Effector memory CD8-positive, alpha-beta T cell (primary cell): ENCODE results near the gene TMEM17.
"Not testable (repeated sequence)": the region's sequence is repeated elsewhere in the genome, so short reads cannot be mapped to it uniquely, and the experiment has no call there.

Experiments used
- ATAC-seq: fragments of 150-1000 bp; cut with Tn5 transposase; replicated peaks from 2 replicates; pipeline ENCODE4 v1.10.0; 2021; ENCODE audit warnings: mild to moderate bottlenecking, moderate library complexity
- DNase-seq, 3 experiments: peaks; one replicate each; pipeline ENCODE4 v3.0.0; 2021
- H3K27ac Mint-ChIP-seq, 2 donors: one replicate each; pipeline ENCODE4 v1.8.0; 2022; ENCODE audit warnings: mild to moderate bottlenecking in 2 of 2, mixed read lengths in 2 of 2, moderate library complexity in 2 of 2
- H3K27me3 Mint-ChIP-seq, 2 donors: one replicate each; pipeline ENCODE4 v1.8.0; 2022; ENCODE audit warnings: mixed read lengths in 2 of 2
- H3K36me3 Mint-ChIP-seq: one replicate; pipeline ENCODE4 v1.8.0; 2022; ENCODE audit warnings: mild to moderate bottlenecking, moderate library complexity, mixed read lengths; ENCODE audit not compliant: insufficient read depth
- H3K4me1 Mint-ChIP-seq, 2 donors: one replicate each; pipeline ENCODE4 v1.8.0; 2022; ENCODE audit warnings: low read depth in 2 of 2, mixed read lengths in 2 of 2
- H3K4me3 Mint-ChIP-seq, 2 donors: one replicate each; pipeline ENCODE4 v1.8.0; 2022; ENCODE audit warnings: mild to moderate bottlenecking in 2 of 2, mixed read lengths in 2 of 2, moderate library complexity in 2 of 2
- H3K9me3 Mint-ChIP-seq, 2 donors: one replicate each; pipeline ENCODE4 v1.8.0; 2022; ENCODE audit warnings: mixed read lengths in 2 of 2

The TMEM17 gene

DNA sequence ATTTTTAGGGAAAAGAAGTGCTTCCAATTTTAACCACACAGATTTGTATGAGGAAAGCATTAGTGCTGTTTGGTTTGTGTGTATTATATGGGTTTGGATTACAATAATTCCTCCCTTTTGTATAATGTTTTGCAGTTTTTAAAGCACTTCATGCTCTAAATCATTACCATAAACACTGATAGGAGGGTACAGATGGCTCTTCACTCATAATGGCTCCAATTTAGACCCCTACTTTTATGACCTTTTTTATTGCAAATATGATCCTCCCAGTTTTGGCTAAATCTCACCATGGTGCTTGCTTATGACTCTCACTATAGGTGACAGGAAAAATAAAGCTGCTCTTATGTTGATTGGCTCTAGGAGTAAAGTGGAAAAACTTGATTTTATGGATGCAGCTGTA, 23.8 kb upstream of the TMEM17 start:
- Mint-ChIP-seq H3K4me1 (no peaks in the 10 kb centered on the region), H3K4me3 (no peak overlapping the region), H3K27me3 (peaks cover 50% of the 10 kb centered on the region in 2 donors), H3K9me3 (peaks cover 0 to 3% of the 10 kb centered on the region in 2 donors), H3K36me3 (peaks cover under 1% of the 10 kb centered on the region), H3K27ac (no peak overlapping the region)
- ATAC-seq (no peak), DNase-seq (no peak)

DNA sequence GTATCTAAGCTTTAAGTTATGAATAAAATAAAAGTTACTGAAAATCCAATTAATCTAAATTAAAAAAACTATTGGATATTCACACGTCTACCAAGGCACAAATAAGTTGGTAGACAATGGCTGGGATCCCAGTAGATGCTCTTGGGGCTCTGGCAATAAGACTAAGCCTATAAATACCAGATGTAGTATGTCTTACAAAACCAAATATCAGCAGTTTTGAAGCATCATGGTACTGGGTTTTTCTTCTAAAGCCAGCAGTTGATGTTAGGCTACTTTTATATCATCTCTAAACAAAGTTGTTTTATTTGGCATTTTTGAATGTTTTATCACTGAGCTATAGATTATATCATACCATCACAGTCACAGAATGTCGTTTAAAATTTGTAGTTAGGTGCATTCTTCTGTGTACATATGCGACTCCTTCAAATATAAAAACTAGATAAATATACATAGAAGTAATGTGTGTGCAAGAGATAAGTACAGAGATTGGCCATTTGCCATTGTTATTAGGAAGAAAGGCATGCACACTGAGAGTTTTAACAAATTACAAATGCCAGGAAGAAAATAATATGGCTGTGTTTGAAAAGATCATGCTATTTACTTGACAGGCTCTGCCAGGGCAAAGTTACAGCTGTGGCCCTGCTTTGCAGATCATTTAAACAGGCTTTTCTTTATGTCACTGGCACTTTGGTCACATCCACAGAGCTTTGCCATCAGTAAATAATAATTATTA, 21.6 kb upstream of the TMEM17 start:
- Mint-ChIP-seq H3K27ac (no peak overlapping the region), H3K27me3 (peaks cover 45 to 47% of the 10 kb centered on the region in 2 donors), H3K4me1 (no peaks in the 10 kb centered on the region), H3K4me3 (no peak overlapping the region), H3K36me3 (no peaks in the 10 kb centered on the region), H3K9me3 (no peaks in the 10 kb centered on the region)
- ATAC-seq = no peak
- no peak for DNase-seq

DNA sequence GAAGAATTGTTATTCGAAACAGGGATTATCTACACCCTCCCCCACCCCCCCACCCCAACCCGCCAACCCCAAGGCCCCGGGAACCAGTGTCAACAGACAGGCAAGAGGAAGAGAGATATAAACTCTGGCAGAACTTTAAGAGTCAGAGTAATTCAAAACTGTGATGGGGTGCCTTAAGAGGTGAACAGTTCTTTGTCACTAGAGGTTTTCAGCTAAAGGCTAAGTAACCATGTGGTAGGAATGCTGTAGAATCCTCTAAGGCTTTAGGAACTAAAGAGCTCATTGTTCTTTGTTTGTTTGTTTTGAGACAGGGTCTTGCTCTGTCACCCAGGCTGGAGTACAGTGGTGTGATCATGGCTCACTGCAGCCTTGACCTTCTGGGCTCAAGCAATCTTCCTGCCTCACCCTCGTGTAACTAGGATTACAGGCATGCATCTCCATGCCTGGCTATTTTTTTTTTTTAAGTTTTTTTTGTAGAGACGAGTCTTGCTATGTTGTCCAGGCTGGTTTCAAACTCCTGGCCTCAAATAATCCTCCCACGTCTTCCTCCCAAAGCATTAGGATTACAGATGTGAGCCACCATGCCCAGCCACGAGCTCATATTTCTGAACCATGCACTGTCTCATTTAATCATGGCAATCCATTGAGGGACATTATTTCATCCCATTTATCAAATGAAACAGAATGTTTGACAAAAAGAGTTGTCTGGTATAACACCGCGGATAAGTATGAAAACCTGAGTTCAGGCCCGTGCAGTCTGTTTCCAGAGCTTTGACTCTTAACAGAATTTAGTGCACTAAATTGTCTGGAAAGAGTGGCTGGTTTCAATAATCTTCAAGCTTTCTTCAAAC, 20.8 kb upstream of the TMEM17 start:
- Mint-ChIP-seq H3K9me3 (no peaks in the 10 kb centered on the region), H3K36me3 (no peaks in the 10 kb centered on the region), H3K27me3 (peaks cover 37 to 38% of the 10 kb centered on the region in 2 donors), H3K4me3 (no peak overlapping the region), H3K4me1 (no peaks in the 10 kb centered on the region), H3K27ac (no peak overlapping the region)
- DNase-seq = no peak
- no peak for ATAC-seq

DNA sequence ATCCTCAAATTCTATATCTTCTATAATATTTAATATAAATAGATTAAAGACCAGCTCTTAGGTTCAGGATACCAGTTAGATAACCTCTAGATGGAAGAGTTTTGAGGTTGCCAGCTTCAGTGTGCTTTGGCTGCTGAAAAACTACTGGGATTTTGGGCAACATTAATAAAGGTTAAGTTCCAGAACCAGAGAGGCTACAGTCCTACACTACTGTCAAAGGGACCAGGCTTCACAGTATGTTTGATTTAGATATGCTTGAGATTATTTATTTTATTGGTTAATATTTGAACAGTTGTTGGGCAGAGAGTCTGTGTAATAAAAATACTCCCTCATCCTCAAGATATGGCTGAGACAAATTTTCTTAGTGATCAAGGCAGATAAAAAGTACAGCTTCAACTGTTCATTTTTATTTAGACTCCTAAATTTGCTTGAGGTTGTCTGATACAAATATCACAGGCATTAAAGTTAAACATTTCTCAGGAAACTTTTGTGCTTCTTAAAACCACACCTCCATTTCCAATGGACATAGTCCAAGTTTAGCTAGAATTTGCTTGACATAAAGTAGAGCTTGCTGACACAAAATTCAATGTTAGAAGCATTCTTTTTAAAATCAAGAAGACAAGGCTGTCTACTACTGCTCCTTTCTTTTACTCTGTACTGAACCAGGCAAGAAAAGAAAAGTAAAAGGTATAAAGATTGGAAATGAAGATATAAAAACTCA, 19.7 kb upstream of the TMEM17 start:
- no peaks in the 10 kb centered on the region for H3K9me3 Mint-ChIP-seq
- ATAC-seq = no peak
- H3K36me3 Mint-ChIP-seq = no peaks in the 10 kb centered on the region
- no peak overlapping the region for H3K4me3 Mint-ChIP-seq
- no peak for DNase-seq
- H3K4me1 Mint-ChIP-seq = no peaks in the 10 kb centered on the region
- H3K27ac Mint-ChIP-seq = no peak overlapping the region
- H3K27me3 Mint-ChIP-seq = peaks cover 30 to 37% of the 10 kb centered on the region in 2 donors

DNA sequence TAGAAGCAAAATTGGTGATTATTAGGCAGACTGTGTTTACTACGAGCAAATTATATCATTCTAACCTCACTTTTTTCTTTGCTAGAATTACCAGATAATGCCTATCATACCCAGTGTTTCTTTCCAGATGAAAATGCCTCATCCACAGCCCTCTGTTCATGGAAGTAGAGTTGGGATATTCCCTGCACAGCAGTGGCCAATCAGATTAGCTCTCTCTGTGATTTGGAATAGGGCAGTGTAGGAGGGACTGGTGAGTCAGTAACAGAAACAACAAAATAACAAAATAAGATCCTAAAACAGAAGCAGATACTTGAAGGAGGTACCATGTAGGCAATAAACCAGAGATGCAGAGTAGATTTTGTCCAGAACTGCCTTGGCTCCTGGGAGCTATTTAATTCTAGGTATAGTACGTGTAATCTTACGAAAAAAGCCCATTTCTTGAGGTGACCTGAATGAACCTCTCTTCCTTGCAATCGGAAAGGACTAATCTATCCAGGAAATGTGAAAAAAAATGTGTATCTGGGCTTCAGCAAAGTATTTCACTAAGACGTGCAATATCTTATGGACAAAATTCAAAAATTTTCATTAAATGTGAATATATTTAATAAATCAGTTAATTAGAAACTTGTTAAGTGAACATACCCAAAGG, 18.4 kb upstream of the TMEM17 start:
- Mint-ChIP-seq H3K4me1 (no peaks in the 10 kb centered on the region), H3K36me3 (no peaks in the 10 kb centered on the region), H3K27ac (no peak overlapping the region), H3K4me3 (no peak overlapping the region), H3K9me3 (no peaks in the 10 kb centered on the region), H3K27me3 (peaks cover 33 to 35% of the 10 kb centered on the region in 2 donors)
- no peak for DNase-seq
- no peak for ATAC-seq

DNA sequence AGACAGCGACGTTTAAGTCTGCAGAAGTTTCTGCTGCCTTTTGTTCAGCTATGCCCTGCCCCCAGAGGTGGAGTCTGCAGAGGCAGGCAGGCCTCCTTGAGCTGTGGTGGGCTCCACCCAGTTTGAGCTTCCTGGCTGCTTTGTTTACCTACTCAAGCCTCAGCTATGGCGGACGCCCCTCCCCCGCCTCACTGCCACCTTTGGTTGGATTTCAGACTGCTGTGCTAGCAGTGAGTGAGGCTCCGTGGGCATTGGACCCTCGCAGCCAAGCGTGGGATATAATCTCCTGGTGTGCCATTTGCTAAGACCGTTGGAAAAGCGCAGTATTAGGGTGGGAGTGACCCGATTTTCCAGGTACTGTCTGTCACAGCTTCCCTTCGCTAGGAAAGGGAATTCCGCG, 15.1 kb upstream of the TMEM17 start:
- not testable (repeated sequence) for H3K4me1 Mint-ChIP-seq, H3K4me3 Mint-ChIP-seq, H3K36me3 Mint-ChIP-seq, H3K27ac Mint-ChIP-seq, DNase-seq, ATAC-seq, H3K9me3 Mint-ChIP-seq
- H3K27me3 Mint-ChIP-seq = peaks cover 28 to 43% of the 10 kb centered on the region in 2 donors

DNA sequence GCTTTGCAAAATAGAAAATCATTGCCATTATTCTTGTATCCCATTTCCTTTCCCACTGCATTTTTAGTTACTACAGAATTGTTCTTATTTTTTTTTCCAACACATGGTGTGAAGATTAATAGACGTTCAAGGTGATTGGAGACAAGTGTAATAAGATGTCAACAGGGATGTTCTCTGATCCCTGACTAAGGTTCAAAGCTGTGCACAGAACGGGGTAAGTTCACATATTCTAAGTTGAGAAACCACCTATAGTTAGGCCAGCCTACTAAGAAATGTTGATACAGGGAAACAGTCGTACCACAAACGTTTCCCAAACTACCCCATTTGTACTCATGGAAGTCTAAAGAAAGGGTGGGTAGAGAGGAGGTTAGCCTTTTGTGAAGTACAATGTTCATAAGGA, 6.4 kb upstream of the TMEM17 start:
- Mint-ChIP-seq H3K9me3 (no peaks in the 10 kb centered on the region), H3K4me1 (no peaks in the 10 kb centered on the region), H3K4me3 (no peak overlapping the region), H3K27me3 (peaks cover 34 to 42% of the 10 kb centered on the region in 2 donors), H3K27ac (no peak overlapping the region), H3K36me3 (peaks cover 3% of the 10 kb centered on the region)
- no peak for ATAC-seq
- DNase-seq = no peak

DNA sequence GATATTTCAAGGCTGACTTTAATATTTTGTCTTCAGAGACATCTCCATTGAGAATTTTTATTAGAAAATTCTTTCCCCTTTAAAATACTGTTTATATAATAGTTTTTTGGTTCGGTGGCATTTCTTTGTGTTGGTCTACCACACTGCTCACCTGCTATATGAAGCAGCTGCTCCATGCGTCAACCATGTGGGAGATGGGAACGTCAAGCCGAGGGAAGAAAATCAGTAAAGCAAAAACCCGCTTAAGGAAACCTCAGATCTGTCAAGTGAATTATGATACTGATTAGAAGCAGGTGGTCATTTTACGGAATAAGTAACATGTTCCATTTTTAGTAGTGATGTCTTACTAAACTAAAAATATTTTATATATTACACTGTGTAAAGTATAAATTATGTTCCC, 5.6 kb upstream of the TMEM17 start:
- Mint-ChIP-seq H3K36me3 (peaks cover 3% of the 10 kb centered on the region), H3K9me3 (no peaks in the 10 kb centered on the region), H3K27me3 (peaks cover 34 to 38% of the 10 kb centered on the region in 2 donors), H3K27ac (no peak overlapping the region), H3K4me1 (no peaks in the 10 kb centered on the region), H3K4me3 (no peak overlapping the region)
- DNase-seq = no peak
- ATAC-seq = no peak

DNA sequence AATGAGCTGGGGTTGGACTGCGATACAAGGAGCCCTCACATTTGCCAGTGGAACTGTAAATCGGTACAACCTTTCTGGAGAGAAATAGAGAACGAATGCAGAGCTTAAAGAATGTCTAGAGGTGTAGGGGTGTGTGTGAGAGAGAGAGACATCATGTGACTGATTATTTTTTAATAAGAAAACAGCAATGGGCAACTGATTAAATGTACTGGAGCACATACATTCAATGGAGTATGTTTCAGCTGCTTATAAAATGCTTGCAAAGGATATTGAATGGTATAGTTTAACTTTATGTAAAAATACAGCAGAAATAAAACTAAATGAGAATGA, 391 bp upstream of the TMEM17 start:
- H3K4me1 Mint-ChIP-seq = peaks cover 6% of the 10 kb centered on the region in 2 donors
- peaks cover 3% of the 10 kb centered on the region for H3K36me3 Mint-ChIP-seq
- no peak for DNase-seq
- H3K27ac Mint-ChIP-seq = no peak overlapping the region
- no peak for ATAC-seq
- H3K4me3 Mint-ChIP-seq = peak overlapping the region; percentile 70 to 83
- peaks cover 11 to 35% of the 10 kb centered on the region in 2 donors for H3K27me3 Mint-ChIP-seq
- no peaks in the 10 kb centered on the region for H3K9me3 Mint-ChIP-seq

DNA sequence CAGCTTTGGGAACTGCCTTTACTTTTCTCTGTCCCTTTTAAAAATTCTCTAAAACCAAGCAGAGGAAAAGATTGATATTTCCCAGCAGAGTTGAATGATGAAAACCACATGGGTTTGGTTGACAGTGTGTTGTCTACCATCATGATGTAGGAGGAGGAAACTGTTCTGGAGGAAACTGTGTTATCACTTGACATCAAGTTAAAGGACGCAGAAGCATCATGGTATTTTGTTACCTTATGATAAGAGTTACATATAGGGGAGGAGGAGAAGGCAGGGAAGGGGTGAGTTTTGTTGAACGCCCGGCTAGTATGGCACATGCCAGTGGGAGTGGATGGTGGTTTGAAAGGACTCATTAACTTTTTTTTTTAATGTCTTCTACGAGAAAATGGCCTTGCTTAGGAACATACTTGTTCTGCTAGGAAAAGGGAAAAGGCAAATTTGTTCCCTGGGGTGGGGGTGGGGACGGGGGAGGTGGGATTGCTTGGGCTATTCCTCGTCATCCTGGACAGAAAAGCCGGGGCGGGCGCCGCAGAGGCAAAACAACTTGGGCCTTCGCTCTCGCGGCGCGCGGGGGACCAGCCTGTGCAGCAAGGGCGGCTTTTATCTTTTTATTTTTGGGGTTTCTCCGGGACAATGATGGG, 766 bp downstream of the TMEM17 start:
- H3K9me3 Mint-ChIP-seq = no peaks in the 10 kb centered on the region
- ATAC-seq (no peak), DNase-seq (peak in 1 of 3 experiments; percentile 1)
- H3K4me1 Mint-ChIP-seq = peaks cover 6% of the 10 kb centered on the region in 2 donors
- H3K27me3 Mint-ChIP-seq = peaks cover 11 to 31% of the 10 kb centered on the region in 2 donors
- peak overlapping the region in 1 of 2 donors; percentile 72 for H3K27ac Mint-ChIP-seq
- no peaks in the 10 kb centered on the region for H3K36me3 Mint-ChIP-seq
- H3K4me3 Mint-ChIP-seq = peak overlapping the region; percentile 70 to 83

DNA sequence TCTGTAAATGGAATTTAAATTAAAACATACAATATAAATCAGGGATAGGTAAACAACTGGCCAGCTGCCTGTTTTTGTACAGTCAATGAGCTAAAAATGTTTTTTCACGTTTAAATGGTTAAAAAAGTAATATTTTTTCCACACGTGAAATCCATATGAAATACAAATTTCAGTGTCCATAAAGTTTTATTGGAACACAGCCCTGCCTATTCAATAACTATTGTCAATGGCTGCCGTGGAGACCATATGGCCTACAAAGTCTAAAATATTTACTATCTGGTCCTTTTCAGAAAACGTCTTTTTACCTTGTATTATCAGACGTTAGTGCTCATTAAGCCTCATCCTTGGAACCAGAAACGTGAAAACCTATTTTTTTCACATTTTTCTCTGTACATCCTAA, 1.3 kb downstream of the TMEM17 start:
- peaks cover 6% of the 10 kb centered on the region in 2 donors for H3K4me1 Mint-ChIP-seq
- no peak for DNase-seq
- no peaks in the 10 kb centered on the region for H3K9me3 Mint-ChIP-seq
- H3K36me3 Mint-ChIP-seq = no peaks in the 10 kb centered on the region
- peak overlapping the region in 1 of 2 donors; percentile 70 for H3K4me3 Mint-ChIP-seq
- peak overlapping the region in 1 of 2 donors; percentile 72 for H3K27ac Mint-ChIP-seq
- no peak for ATAC-seq
- peaks cover 11 to 29% of the 10 kb centered on the region in 2 donors for H3K27me3 Mint-ChIP-seq

DNA sequence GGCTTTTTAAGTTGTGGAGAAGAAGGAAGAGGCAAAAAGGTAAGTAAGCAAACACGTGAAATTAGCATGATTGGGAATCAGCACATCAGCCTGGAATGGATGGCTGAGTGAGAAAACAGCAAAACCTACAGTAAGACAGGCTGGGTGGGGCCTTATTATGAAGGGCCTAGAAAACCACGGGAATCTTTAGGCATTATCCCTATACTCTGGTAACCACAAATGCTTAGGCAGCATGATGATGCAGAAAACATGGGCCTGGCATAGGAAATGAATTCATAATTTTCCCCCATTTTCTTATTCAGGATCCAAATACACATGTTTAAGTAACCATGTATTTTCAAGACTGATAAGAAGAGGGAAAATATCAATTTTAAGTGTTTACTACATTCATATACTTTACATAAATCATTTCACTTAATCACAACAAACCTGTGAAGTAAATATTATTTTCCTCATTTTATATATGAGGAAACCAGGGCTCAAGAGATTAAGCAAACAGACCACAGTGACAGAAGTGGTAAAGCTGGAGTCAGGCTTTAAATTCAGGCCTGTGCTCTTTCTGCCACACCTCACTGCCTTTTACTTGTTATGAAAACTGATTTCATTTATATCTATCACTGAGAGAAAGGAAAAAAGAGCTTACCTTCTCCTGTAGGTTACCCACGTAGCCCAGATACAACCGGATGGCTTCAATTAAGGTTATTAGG, 4.0 kb downstream of the TMEM17 start:
- H3K4me3 Mint-ChIP-seq = no peak overlapping the region
- H3K27me3 Mint-ChIP-seq = peaks cover 0 to 14% of the 10 kb centered on the region in 2 donors

More for the DNA sequence above, 4.0 kb downstream of the TMEM17 start:
- ATAC-seq (no peak), DNase-seq (no peak)
- no peaks in the 10 kb centered on the region for H3K36me3 Mint-ChIP-seq
- no peak overlapping the region for H3K27ac Mint-ChIP-seq
- H3K9me3 Mint-ChIP-seq = no peaks in the 10 kb centered on the region
- H3K4me1 Mint-ChIP-seq = peaks cover 6% of the 10 kb centered on the region in 2 donors
